Epithelial cell of esophagus (primary cell): ENCODE data around the gene SESTD1.
A peak's percentile ranks its signal among the peaks of the same experiment; 100 is the strongest.

Experiments used
- DNase-seq: peaks from one replicate; pipeline ENCODE4 v3.0.0; 2010; ENCODE audit warnings: low read depth
- H3K4me3 ChIP-seq: 2 replicates; pipeline ENCODE4 v1.5.1; 2011; ENCODE audit warnings: mild to moderate bottlenecking, low read length, control low read depth
- CTCF ChIP-seq: IDR thresholded peaks from 2 replicates; pipeline ENCODE4 v1.5.1; 2011; ENCODE audit warnings: low read depth, mild to moderate bottlenecking, low read length, control low read depth, inconsistent platforms; ENCODE audit not compliant: insufficient read depth; ENCODE audit errors: missing control alignments

The SESTD1 gene

GRCh38 chr2:179261151-179261825 is 3.3 kb downstream of the SESTD1 start:
- DNase-seq = no peak
- no peak for TF ChIP-seq CTCF
- H3K4me3 ChIP-seq = no peak overlapping the region

- peak; percentile 68 for DNase-seq
- no peak overlapping the region for H3K4me3 ChIP-seq
- TF ChIP-seq CTCF = no peak
Observed at GRCh38 chr2:179260224-179260623, 4.4 kb downstream of the SESTD1 start.

GRCh38 chr2:179255129-179255528 is 9.5 kb downstream of the SESTD1 start:
- no peak for TF ChIP-seq CTCF
- DNase-seq = no peak
- H3K4me3 ChIP-seq = no peak overlapping the region

- no peak for TF ChIP-seq CTCF
- no peak for DNase-seq
Observed at GRCh38 chr2:179253226-179253625, 11.4 kb downstream of the SESTD1 start.

GRCh38 chr2:179252423-179252822 is 12.2 kb downstream of the SESTD1 start:
- H3K4me3 ChIP-seq = no peak overlapping the region
- DNase-seq = no peak
- no peak for TF ChIP-seq CTCF

More at GRCh38 chr2:179253226-179253625, 11.4 kb downstream of the SESTD1 start:
- no peak overlapping the region for H3K4me3 ChIP-seq

GRCh38 chr2:179251870-179252269 is 12.8 kb downstream of the SESTD1 start:
- no peak overlapping the region for H3K4me3 ChIP-seq
- peak; percentile 28 for DNase-seq
- TF ChIP-seq CTCF = no peak
